ENCODE measurements around the gene ZNF608. TPM values are rescaled to one million over a fixed set of nuclear protein-coding genes. Genes with fewer than 3 reads are reported as not detected.

The ZNF608 gene
- total RNA-seq, 4 donors from 2014 or later = 24.4 to 41.4 (median 36.1) TPM

DNA sequence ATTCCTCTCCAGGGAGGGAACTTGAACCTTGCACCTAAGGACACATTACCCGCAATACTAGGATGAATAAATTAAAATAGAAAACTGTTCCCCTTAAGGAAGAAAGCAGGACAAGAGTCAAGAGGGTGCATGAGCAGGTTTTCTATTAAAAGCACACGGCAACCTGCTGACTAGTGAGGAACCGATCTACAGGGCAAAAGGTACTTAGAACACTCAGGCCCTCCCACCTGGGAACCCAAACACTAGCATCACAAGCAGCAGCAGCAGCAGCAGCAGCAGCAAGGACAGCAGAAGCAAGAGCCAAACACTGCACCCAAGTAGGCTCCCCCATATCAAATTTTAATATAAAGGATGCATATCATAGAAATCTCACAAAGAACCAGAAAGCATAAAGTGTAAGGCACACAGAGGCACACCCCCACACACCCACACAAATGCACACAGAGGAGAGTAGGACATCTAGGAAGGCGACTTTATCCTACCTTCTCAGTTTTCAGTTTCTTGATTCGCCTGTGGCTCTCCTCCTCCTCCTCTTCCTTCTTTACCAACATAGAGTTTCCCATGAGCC, 2.8 kb downstream of the ZNF608 start:
- H3K27me3 ChIP-seq = no peaks in the 10 kb centered on the region
- WGBS, 2 donors (ENCODE audit: low coverage in 1 of 2) = 14 to 15% methylated on average over 3 to 4 of the region's 5 CpGs
- TF ChIP-seq EP300 (IDR thresholded peaks at IDR 0.05) = no peak
- no peak for TF ChIP-seq POLR2AphosphoS5 (IDR thresholded peaks at IDR 0.05)
- TF ChIP-seq, protein P1, sequence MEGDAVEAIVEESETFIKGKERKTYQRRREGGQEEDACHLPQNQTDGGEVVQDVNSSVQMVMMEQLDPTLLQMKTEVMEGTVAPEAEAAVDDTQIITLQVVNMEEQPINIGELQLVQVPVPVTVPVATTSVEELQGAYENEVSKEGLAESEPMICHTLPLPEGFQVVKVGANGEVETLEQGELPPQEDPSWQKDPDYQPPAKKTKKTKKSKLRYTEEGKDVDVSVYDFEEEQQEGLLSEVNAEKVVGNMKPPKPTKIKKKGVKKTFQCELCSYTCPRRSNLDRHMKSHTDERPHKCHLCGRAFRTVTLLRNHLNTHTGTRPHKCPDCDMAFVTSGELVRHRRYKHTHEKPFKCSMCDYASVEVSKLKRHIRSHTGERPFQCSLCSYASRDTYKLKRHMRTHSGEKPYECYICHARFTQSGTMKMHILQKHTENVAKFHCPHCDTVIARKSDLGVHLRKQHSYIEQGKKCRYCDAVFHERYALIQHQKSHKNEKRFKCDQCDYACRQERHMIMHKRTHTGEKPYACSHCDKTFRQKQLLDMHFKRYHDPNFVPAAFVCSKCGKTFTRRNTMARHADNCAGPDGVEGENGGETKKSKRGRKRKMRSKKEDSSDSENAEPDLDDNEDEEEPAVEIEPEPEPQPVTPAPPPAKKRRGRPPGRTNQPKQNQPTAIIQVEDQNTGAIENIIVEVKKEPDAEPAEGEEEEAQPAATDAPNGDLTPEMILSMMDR (IDR thresholded peaks at IDR 0.05) = no peak
- TF ChIP-seq POLR2A (IDR thresholded peaks at IDR 0.05) = no peak
- H3K36me3 ChIP-seq = no peaks in the 10 kb centered on the region
- ATAC-seq = no peak
- H3K27ac ChIP-seq = peak overlapping the region; percentile 90 to 93 (median 91)
- H3K4me3 ChIP-seq = peak overlapping the region; percentile 63
- no peaks in the 10 kb centered on the region for H3K9me3 ChIP-seq
- H3K4me1 ChIP-seq = peaks cover 0 to 45% (median 12%) of the 10 kb centered on the region in 3 donors

DNA sequence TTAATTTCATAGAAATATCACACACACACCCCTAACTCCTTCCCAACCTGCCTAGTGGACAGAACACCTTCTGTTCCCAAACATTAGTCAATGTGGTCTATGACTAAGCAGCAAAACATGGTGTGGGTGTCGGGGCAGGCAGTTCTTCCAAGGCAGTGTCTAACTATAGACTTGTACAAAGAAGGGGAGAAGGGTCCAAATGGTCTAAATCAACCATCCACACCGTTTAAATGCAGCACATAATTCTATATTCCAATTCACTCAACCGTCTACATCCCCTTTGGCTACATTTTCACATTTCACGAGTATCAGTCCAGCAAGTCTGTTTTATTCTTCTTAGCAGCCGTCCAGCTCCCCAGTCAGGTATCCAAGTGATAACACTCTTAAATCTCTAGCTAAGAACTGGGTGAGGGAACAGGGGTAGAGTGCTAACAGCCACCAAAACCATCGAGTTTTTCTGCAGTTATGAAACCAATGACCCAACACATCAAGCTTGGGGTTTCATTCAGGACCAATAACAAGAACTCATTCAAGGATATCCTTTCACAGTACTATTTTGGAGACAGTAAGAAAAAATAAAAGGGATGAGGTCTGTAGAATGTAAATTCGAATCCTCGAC, 3.3 kb downstream of the ZNF608 start:
- TF ChIP-seq, protein P1 (IDR thresholded peaks at IDR 0.05) = no peak
- no peak for TF ChIP-seq POLR2A (IDR thresholded peaks at IDR 0.05)
- TF ChIP-seq POLR2AphosphoS5 (IDR thresholded peaks at IDR 0.05) = peak; percentile 85
- Histone ChIP-seq H3K4me3 (peak overlapping the region; percentile 63), H3K4me1 (peaks cover 0 to 51% (median 12%) of the 10 kb centered on the region in 3 donors), H3K27ac (peak overlapping the region; percentile 67 to 92 (median 90)), H3K9me3 (no peaks in the 10 kb centered on the region), H3K36me3 (no peaks in the 10 kb centered on the region), H3K27me3 (no peaks in the 10 kb centered on the region)
- 14 to 17% methylated on average over 8 of the region's 8 CpGs for WGBS, 2 donors (ENCODE audit: low coverage in 1 of 2)
- no peak for ATAC-seq

DNA sequence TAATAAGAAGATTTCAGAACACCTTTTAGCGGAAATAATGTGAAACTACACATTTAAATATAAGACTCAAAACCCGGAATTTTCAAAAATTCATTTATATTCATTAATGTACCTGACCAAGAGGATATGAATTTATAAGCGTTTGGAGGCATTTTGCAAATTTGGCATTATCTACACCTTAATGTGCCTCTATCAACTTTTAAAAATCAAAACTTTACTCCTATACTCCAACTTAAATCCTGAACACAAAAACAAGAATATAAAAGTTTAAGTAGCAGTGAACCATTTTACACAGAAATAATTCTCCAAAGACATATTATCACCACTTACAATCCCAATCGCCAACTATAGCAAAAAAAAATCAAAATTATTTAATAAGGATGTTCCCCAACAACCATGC, 3.9 kb downstream of the ZNF608 start:
- Histone ChIP-seq H3K27me3 (no peaks in the 10 kb centered on the region), H3K9me3 (no peaks in the 10 kb centered on the region), H3K4me1 (peaks cover 0 to 56% (median 12%) of the 10 kb centered on the region in 3 donors), H3K27ac (peak overlapping the region; percentile 67 to 92 (median 90)), H3K4me3 (peak overlapping the region; percentile 63), H3K36me3 (no peaks in the 10 kb centered on the region)
- WGBS, 2 donors (ENCODE audit: low coverage in 1 of 2) = 58 to 59% methylated on average over 4 of the region's 4 CpGs
- TF ChIP-seq, protein P1 (IDR thresholded peaks at IDR 0.05) = no peak
- TF ChIP-seq EP300 (IDR thresholded peaks at IDR 0.05) (no peak), POLR2A (IDR thresholded peaks at IDR 0.05) (no peak), POLR2AphosphoS5 (IDR thresholded peaks at IDR 0.05) (no peak)
- ATAC-seq = no peak

DNA sequence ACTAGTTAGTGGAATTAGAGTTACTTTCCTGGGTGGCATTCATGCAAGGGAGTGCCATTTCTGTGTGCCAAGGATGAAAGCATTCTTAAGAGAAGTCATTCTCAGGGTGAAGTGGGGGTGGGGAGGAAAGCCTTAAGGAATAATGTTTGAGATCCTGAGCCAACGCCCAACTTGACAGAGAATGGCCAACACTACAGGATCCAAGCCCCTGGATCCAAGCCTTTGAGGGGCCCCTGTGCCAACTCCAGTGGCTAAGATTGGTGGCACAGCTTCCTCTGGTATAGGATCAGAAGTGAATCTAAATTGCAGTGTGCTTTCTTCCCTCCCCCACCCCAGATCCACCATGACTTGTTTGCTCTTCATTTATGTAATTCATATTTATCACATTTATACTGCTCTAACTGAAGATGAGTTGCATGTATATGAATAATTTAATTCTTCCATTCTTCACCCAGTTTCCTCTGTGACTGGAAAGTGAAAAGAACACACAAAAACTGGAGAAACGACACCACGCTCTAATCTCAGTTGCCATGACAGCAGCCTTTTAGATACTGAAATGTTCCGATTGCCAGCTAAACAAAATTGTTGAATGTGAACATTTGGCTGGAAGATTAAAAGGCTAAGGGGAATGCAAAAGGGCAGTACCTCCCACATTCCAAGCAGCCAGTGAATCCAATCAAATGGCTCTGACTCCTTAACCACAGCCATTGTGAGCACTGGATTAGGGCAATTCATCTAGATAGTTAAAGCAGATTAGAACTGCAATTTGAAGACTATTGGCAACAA, 4.5 kb downstream of the ZNF608 start:
- H3K4me1 ChIP-seq = peaks cover 0 to 62% (median 16%) of the 10 kb centered on the region in 3 donors

DNA sequence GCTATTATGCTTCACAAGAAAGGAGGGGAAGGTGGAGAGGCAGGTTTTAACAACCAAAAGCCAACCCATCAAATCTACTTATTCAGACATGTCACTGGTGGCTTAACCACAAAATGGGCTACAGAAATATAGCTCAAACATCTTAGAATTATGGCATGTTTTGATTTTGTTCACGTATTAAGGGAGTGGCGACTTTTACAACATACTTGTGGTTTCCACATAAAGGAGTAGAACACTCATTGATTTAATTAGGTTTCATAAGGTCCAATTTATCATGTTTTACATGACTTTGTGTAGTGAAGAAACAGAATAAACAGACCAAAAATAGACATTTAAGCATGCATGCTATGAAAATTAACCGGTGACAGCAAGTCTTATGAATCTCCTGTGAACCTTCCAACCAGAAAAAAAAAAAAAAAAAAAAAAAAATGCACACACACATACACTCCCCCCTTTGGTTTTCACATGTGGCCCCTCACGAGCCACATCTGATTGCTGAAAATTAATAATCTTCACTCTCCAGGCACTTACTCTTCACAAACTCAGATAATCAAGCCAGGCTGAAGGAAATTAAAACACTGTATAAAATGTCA, 5.4 kb downstream of the ZNF608 start:
- Histone ChIP-seq H3K27ac (peak overlapping the region; percentile 44 to 92 (median 90)), H3K36me3 (no peaks in the 10 kb centered on the region), H3K9me3 (no peaks in the 10 kb centered on the region), H3K4me1 (peaks cover 0 to 71% (median 21%) of the 10 kb centered on the region in 3 donors), H3K4me3 (peak overlapping the region in 1 of 2 donors; percentile 63), H3K27me3 (no peaks in the 10 kb centered on the region)
- ATAC-seq = no peak
- 44 to 72% methylated on average over 3 to 4 of the region's 4 CpGs for WGBS, 2 donors (ENCODE audit: low coverage in 1 of 2)
- TF ChIP-seq POLR2AphosphoS5 (IDR thresholded peaks at IDR 0.05) (peak; percentile 56), POLR2A (IDR thresholded peaks at IDR 0.05) (no peak), EP300 (IDR thresholded peaks at IDR 0.05) (no peak)
- TF ChIP-seq, protein P1 (IDR thresholded peaks at IDR 0.05) = no peak

More for the DNA sequence above, 4.5 kb downstream of the ZNF608 start:
- no peak for ATAC-seq
- TF ChIP-seq POLR2A (IDR thresholded peaks at IDR 0.05) (no peak), POLR2AphosphoS5 (IDR thresholded peaks at IDR 0.05) (peak; percentile 60)
- Histone ChIP-seq H3K9me3 (no peaks in the 10 kb centered on the region), H3K36me3 (no peaks in the 10 kb centered on the region), H3K27me3 (no peaks in the 10 kb centered on the region), H3K4me3 (peak overlapping the region; percentile 63), H3K27ac (peak overlapping the region; percentile 44 to 92 (median 90))
- 20 to 33% methylated on average over 3 to 4 of the region's 4 CpGs for WGBS, 2 donors (ENCODE audit: low coverage in 1 of 2)

All from gastroesophageal sphincter (tissue), 4 donors.